ENCODE results near the gene BABAM2.
"Not testable (repeated sequence)": the region's sequence is repeated elsewhere in the genome, so short reads cannot be mapped to it uniquely, and the experiment has no call there.

Gene BABAM2

GRCh38 chr2:27968957-27969356, 78.4 kb downstream of the BABAM2 start:
- in situ Hi-C loops (cut with MboI; ENCODE audit: low sequenced_read_pairs): not testable (repeated sequence)

- in situ Hi-C loops (cut with MboI; ENCODE audit: low sequenced_read_pairs): no loop called here
These were observed 81.8 kb downstream of the BABAM2 start for GRCh38 chr2:27972311-27972710.

- in situ Hi-C loops (cut with MboI; ENCODE audit: low sequenced_read_pairs): no loop called here
These were observed 83.1 kb downstream of the BABAM2 start for GRCh38 chr2:27973592-27973991.

- in situ Hi-C loops (cut with MboI; ENCODE audit: low sequenced_read_pairs): no loop called here
These were observed 85.8 kb downstream of the BABAM2 start for GRCh38 chr2:27976308-27976707.

- in situ Hi-C loops (cut with MboI; ENCODE audit: low sequenced_read_pairs): no loop called here
These were observed 87.3 kb downstream of the BABAM2 start for GRCh38 chr2:27977731-27978312.

GRCh38 chr2:27978761-27979160, 88.2 kb downstream of the BABAM2 start:
- in situ Hi-C loops (cut with MboI; ENCODE audit: low sequenced_read_pairs): not testable (repeated sequence)

GRCh38 chr2:27980242-27980641, 89.7 kb downstream of the BABAM2 start:
- in situ Hi-C loops (cut with MboI; ENCODE audit: low sequenced_read_pairs): no loop called here

GRCh38 chr2:27984153-27984552, 93.6 kb downstream of the BABAM2 start:
- in situ Hi-C loops (cut with MboI; ENCODE audit: low sequenced_read_pairs): no loop called here

GRCh38 chr2:27988306-27988705, 97.8 kb downstream of the BABAM2 start:
- in situ Hi-C loops (cut with MboI; ENCODE audit: low sequenced_read_pairs): no loop called here

- in situ Hi-C loops (cut with MboI; ENCODE audit: low sequenced_read_pairs): no loop called here
These were observed 98.2 kb downstream of the BABAM2 start for GRCh38 chr2:27988718-27989117.

GRCh38 chr2:27989149-27989548, 98.6 kb downstream of the BABAM2 start:
- in situ Hi-C loops (cut with MboI; ENCODE audit: low sequenced_read_pairs): no loop called here

GRCh38 chr2:27990030-27990590, 99.6 kb downstream of the BABAM2 start:
- in situ Hi-C loops (cut with MboI; ENCODE audit: low sequenced_read_pairs): no loop called here

GRCh38 chr2:27991146-27991545, 100.6 kb downstream of the BABAM2 start:
- in situ Hi-C loops (cut with MboI; ENCODE audit: low sequenced_read_pairs): no loop called here

- in situ Hi-C loops (cut with MboI; ENCODE audit: low sequenced_read_pairs): no loop called here
These were observed 102.4 kb downstream of the BABAM2 start for GRCh38 chr2:27992787-27993401.

- in situ Hi-C loops (cut with MboI; ENCODE audit: low sequenced_read_pairs): no loop called here
These were observed 102.9 kb downstream of the BABAM2 start for GRCh38 chr2:27993402-27993787.

- in situ Hi-C loops (cut with MboI; ENCODE audit: low sequenced_read_pairs): no loop called here
These were observed 103.6 kb downstream of the BABAM2 start for GRCh38 chr2:27993950-27994728.

GRCh38 chr2:27996156-27996922, 105.8 kb downstream of the BABAM2 start:
- in situ Hi-C loops (cut with MboI; ENCODE audit: low sequenced_read_pairs): no loop called here

GRCh38 chr2:28000287-28000686, 109.8 kb downstream of the BABAM2 start:
- in situ Hi-C loops (cut with MboI; ENCODE audit: low sequenced_read_pairs): no loop called here

- in situ Hi-C loops (cut with MboI; ENCODE audit: low sequenced_read_pairs): no loop called here
These were observed 111.7 kb downstream of the BABAM2 start for GRCh38 chr2:28002181-28002580.

- in situ Hi-C loops (cut with MboI; ENCODE audit: low sequenced_read_pairs): no loop called here
These were observed 113.6 kb downstream of the BABAM2 start for GRCh38 chr2:28004086-28004485.

GRCh38 chr2:28009732-28010131, 119.2 kb downstream of the BABAM2 start:
- in situ Hi-C loops (cut with MboI; ENCODE audit: low sequenced_read_pairs): no loop called here

Measured in HL-60/S4 (cell line).